ENCODE measurements around the gene B3GNT4.

Gene B3GNT4

GRCh38 chr12:122215771-122216170 is 12.3 kb downstream of the B3GNT4 start:
- Mint-ChIP-seq H3K27me3 (no peaks in the 10 kb centered on the region), H3K4me3 (no peak overlapping the region), H3K36me3 (peaks cover 44% of the 10 kb centered on the region), H3K4me1 (no peaks in the 10 kb centered on the region), H3K27ac (no peak overlapping the region), H3K9me3 (no peaks in the 10 kb centered on the region)
- no peak for DNase-seq
- CTCF ChIA-PET, result interaction anchor here (0.6 to 1.7 kb wide), 4 partner anchors 14 to 121 kb away, joined by 3 to 5 read pairs (median 4); no protein-coding TSS in a partner anchor

- no peak for DNase-seq
- H3K4me3 Mint-ChIP-seq, result no peak overlapping the region
- H3K4me1 Mint-ChIP-seq, result no peaks in the 10 kb centered on the region
- peaks cover 44% of the 10 kb centered on the region for H3K36me3 Mint-ChIP-seq
- no peaks in the 10 kb centered on the region for H3K9me3 Mint-ChIP-seq
- H3K27me3 Mint-ChIP-seq, result no peaks in the 10 kb centered on the region
- CTCF ChIA-PET, result interaction anchor here (0.9 to 1.7 kb wide), 4 partner anchors 24 to 140 kb away, joined by 3 to 5 read pairs (median 3); no protein-coding TSS in a partner anchor
- H3K27ac Mint-ChIP-seq, result no peak overlapping the region
Measured at GRCh38 chr12:122216445-122216844, 12.9 kb downstream of the B3GNT4 start.

GRCh38 chr12:122225683-122226365 is 22.3 kb downstream of the B3GNT4 start, which contains the start of gene DIABLO:
TSS of gene DIABLO (minus strand) at chr12:122226052. CDS start at chr12:122226014, 38 bp downstream.
- Mint-ChIP-seq H3K9me3 (no peaks in the 10 kb centered on the region), H3K4me1 (peaks cover 42% of the 10 kb centered on the region), H3K27ac (peak within 1 kb of the TSS; percentile 94), H3K36me3 (peaks cover 21% of the 10 kb centered on the region), H3K4me3 (peak within 1 kb of the TSS; percentile 84), H3K27me3 (no peaks in the 10 kb centered on the region)
- peak; percentile 100 for DNase-seq
- CTCF ChIA-PET, result interaction anchor here (1.1 to 1.4 kb wide), 2 partner anchors 41 kb away, joined by 4 to 5 read pairs; partner anchors contain the start of gene VPS33A

- H3K27me3 Mint-ChIP-seq, result no peaks in the 10 kb centered on the region
- H3K4me3 Mint-ChIP-seq, result peak overlapping the region; percentile 68
- peak overlapping the region; percentile 60 for H3K27ac Mint-ChIP-seq
- H3K4me1 Mint-ChIP-seq, result peaks cover 42% of the 10 kb centered on the region
- CTCF ChIA-PET, result interaction anchor here (1.1 kb wide), 2 partner anchors 17 to 40 kb away, joined by 4 read pairs; partner anchors contain the start of gene VPS33A
- DNase-seq, result no peak
- peaks cover 17% of the 10 kb centered on the region for H3K36me3 Mint-ChIP-seq
- H3K9me3 Mint-ChIP-seq, result no peaks in the 10 kb centered on the region
Measured at GRCh38 chr12:122226366-122227125, 23.0 kb downstream of the B3GNT4 start.

GRCh38 chr12:122227341-122227740 is 23.8 kb downstream of the B3GNT4 start:
- Mint-ChIP-seq H3K4me1 (peaks cover 40% of the 10 kb centered on the region), H3K9me3 (no peaks in the 10 kb centered on the region)
- CTCF ChIA-PET, result interaction anchor here (1.1 kb wide), 1 partner anchor 17 kb away, joined by 4 read pairs; no protein-coding TSS in a partner anchor

GRCh38 chr12:122228092-122228491 is 24.6 kb downstream of the B3GNT4 start:
- H3K4me3 Mint-ChIP-seq, result no peak overlapping the region
- no peaks in the 10 kb centered on the region for H3K9me3 Mint-ChIP-seq
- no peaks in the 10 kb centered on the region for H3K27me3 Mint-ChIP-seq
- H3K36me3 Mint-ChIP-seq, result peaks cover 17% of the 10 kb centered on the region
- no peak overlapping the region for H3K27ac Mint-ChIP-seq
- CTCF ChIA-PET, result no interaction called here
- no peak for DNase-seq
- peaks cover 36% of the 10 kb centered on the region for H3K4me1 Mint-ChIP-seq

More at GRCh38 chr12:122227341-122227740, 23.8 kb downstream of the B3GNT4 start:
- peak; percentile 37 for DNase-seq
- Mint-ChIP-seq H3K4me3 (peak overlapping the region; percentile 68), H3K27me3 (no peaks in the 10 kb centered on the region), H3K36me3 (peaks cover 19% of the 10 kb centered on the region), H3K27ac (no peak overlapping the region)

- H3K4me1 Mint-ChIP-seq, result peaks cover 18% of the 10 kb centered on the region
- H3K27me3 Mint-ChIP-seq, result no peaks in the 10 kb centered on the region
- no peaks in the 10 kb centered on the region for H3K9me3 Mint-ChIP-seq
- H3K36me3 Mint-ChIP-seq, result peaks cover 16% of the 10 kb centered on the region
- H3K4me3 Mint-ChIP-seq, result no peak overlapping the region
- DNase-seq, result no peak
- no peak overlapping the region for H3K27ac Mint-ChIP-seq
- CTCF ChIA-PET, result interaction anchor here (2.0 kb wide), 1 partner anchor 14 kb away, joined by 6 read pairs; no protein-coding TSS in a partner anchor
Measured at GRCh38 chr12:122230798-122231197, 27.3 kb downstream of the B3GNT4 start.

GRCh38 chr12:122232691-122233090 is 29.2 kb downstream of the B3GNT4 start:
- CTCF ChIA-PET, result no interaction called here
- H3K4me3 Mint-ChIP-seq, result no peak overlapping the region
- H3K27me3 Mint-ChIP-seq, result no peaks in the 10 kb centered on the region
- H3K36me3 Mint-ChIP-seq, result peaks cover 18% of the 10 kb centered on the region
- no peaks in the 10 kb centered on the region for H3K9me3 Mint-ChIP-seq
- H3K27ac Mint-ChIP-seq, result peak overlapping the region; percentile 42
- peaks cover 6% of the 10 kb centered on the region for H3K4me1 Mint-ChIP-seq
- DNase-seq, result no peak

- H3K4me3 Mint-ChIP-seq, result no peak overlapping the region
- H3K27ac Mint-ChIP-seq, result no peak overlapping the region
- DNase-seq, result no peak
- H3K36me3 Mint-ChIP-seq, result peaks cover 25% of the 10 kb centered on the region
- H3K27me3 Mint-ChIP-seq, result no peaks in the 10 kb centered on the region
- no peaks in the 10 kb centered on the region for H3K9me3 Mint-ChIP-seq
- no peaks in the 10 kb centered on the region for H3K4me1 Mint-ChIP-seq
- CTCF ChIA-PET, result interaction anchor here (0.6 to 0.9 kb wide), 2 partner anchors 30 to 45 kb away, joined by 4 read pairs; no protein-coding TSS in a partner anchor
Measured at GRCh38 chr12:122235741-122236140, 32.2 kb downstream of the B3GNT4 start.

GRCh38 chr12:122238861-122239260 is 35.4 kb downstream of the B3GNT4 start:
- Mint-ChIP-seq H3K27me3 (no peaks in the 10 kb centered on the region), H3K4me3 (no peak overlapping the region), H3K4me1 (peaks cover 6% of the 10 kb centered on the region), H3K9me3 (no peaks in the 10 kb centered on the region), H3K36me3 (peaks cover 28% of the 10 kb centered on the region), H3K27ac (no peak overlapping the region)
- CTCF ChIA-PET, result no interaction called here
- DNase-seq, result no peak

GRCh38 chr12:122243965-122244364 is 40.5 kb downstream of the B3GNT4 start:
- Mint-ChIP-seq H3K36me3 (peaks cover 24% of the 10 kb centered on the region), H3K4me3 (peak overlapping the region; percentile 73), H3K27me3 (no peaks in the 10 kb centered on the region), H3K4me1 (peaks cover 26% of the 10 kb centered on the region), H3K27ac (peak overlapping the region; percentile 96), H3K9me3 (no peaks in the 10 kb centered on the region)
- CTCF ChIA-PET, result interaction anchor here (1.3 to 1.4 kb wide), 4 partner anchors 13 to 23 kb away, joined by 4 to 6 read pairs (median 4); no protein-coding TSS in a partner anchor
- peak; percentile 30 for DNase-seq

GRCh38 chr12:122244565-122245371 is 41.3 kb downstream of the B3GNT4 start:
- no peaks in the 10 kb centered on the region for H3K27me3 Mint-ChIP-seq

GRCh38 chr12:122245553-122245952 is 42.0 kb downstream of the B3GNT4 start:
- Mint-ChIP-seq H3K4me3 (peak overlapping the region; percentile 43), H3K4me1 (peaks cover 26% of the 10 kb centered on the region), H3K27me3 (no peaks in the 10 kb centered on the region), H3K9me3 (no peaks in the 10 kb centered on the region), H3K36me3 (peaks cover 28% of the 10 kb centered on the region), H3K27ac (peak overlapping the region; percentile 96)
- CTCF ChIA-PET, result interaction anchor here (0.5 to 1.3 kb wide), 5 partner anchors 20 to 123 kb away, joined by 3 to 4 read pairs (median 3); no protein-coding TSS in a partner anchor
- DNase-seq, result no peak

More at GRCh38 chr12:122244565-122245371, 41.3 kb downstream of the B3GNT4 start:
- DNase-seq, result peak; percentile 30
- peak overlapping the region; percentile 96 for H3K27ac Mint-ChIP-seq
- CTCF ChIA-PET, result interaction anchor here (0.5 to 1.4 kb wide), 6 partner anchors 14 to 124 kb away, joined by 3 to 6 read pairs (median 4); no protein-coding TSS in a partner anchor
- no peaks in the 10 kb centered on the region for H3K9me3 Mint-ChIP-seq
- peaks cover 26% of the 10 kb centered on the region for H3K4me1 Mint-ChIP-seq
- H3K36me3 Mint-ChIP-seq, result peaks cover 28% of the 10 kb centered on the region
- peak overlapping the region; percentile 73 for H3K4me3 Mint-ChIP-seq

Measured in activated naive CD4-positive, alpha-beta T cell treated with anti-CD3 and anti-CD28 coated beads, Interleukin-2, amount 10 ng/mL, durations not matched to agents 7 days and 5 days (primary cell).